ENCODE results near the gene ZBTB32. TPM values are rescaled to one million over a fixed set of nuclear protein-coding genes. Genes with fewer than 3 reads are reported as not detected.

ZBTB32 gene
- total RNA-seq, 4 donors from 2014 or later, result not detected

GRCh38 chr19:35755550-35756376 lies 51.4 kb downstream of the ZBTB32 start:
- DNase-seq, result peak; percentile 90 to 97
- peaks cover 0 to 17% of the 10 kb centered on the region in 2 donors for H3K4me1 ChIP-seq
- H3K27ac ChIP-seq, result peak overlapping the region; percentile 98 to 99
- H3K9me3 ChIP-seq, result no peaks in the 10 kb centered on the region
- H3K27me3 ChIP-seq, result no peaks in the 10 kb centered on the region
- TF ChIP-seq POLR2A (IDR thresholded peaks at IDR 0.05) (peak in 1 of 2 donors; percentile 66), CTCF (IDR thresholded peaks at IDR 0.05) (peak in 1 of 4 experiments; percentile 5)
- intact Hi-C loops (cut with DNase I; ENCODE audit: low total_unique reads), result no loop called here
- H3K4me3 ChIP-seq, result peak overlapping the region; percentile 94 to 96
- no peaks in the 10 kb centered on the region for H3K36me3 ChIP-seq

- Histone ChIP-seq H3K4me1 (peaks cover 0 to 17% of the 10 kb centered on the region in 2 donors), H3K4me3 (peak within 1 kb of the TSS; percentile 94 to 96), H3K9me3 (no peaks in the 10 kb centered on the region), H3K36me3 (no peaks in the 10 kb centered on the region), H3K27ac (peak within 1 kb of the TSS; percentile 98 to 99), H3K27me3 (no peaks in the 10 kb centered on the region)
- intact Hi-C loops (cut with DNase I; ENCODE audit: low total_unique reads), result no loop called here
- TF ChIP-seq CTCF (IDR thresholded peaks at IDR 0.05), result no peak
- peak; percentile 22 to 79 for TF ChIP-seq POLR2A (IDR thresholded peaks at IDR 0.05)
- peak; percentile 82 to 91 for DNase-seq
Observed at GRCh38 chr19:35756377-35757230, 52.2 kb downstream of the ZBTB32 start, which contains the start of gene HSPB6. TSS of gene HSPB6 (minus strand) at chr19:35757029. CDS start at chr19:35757008, 21 bp downstream.

- Histone ChIP-seq H3K4me1 (peaks cover 0 to 17% of the 10 kb centered on the region in 2 donors), H3K9me3 (no peaks in the 10 kb centered on the region), H3K4me3 (peak overlapping the region; percentile 94 to 96), H3K27ac (peak overlapping the region; percentile 98 to 99), H3K36me3 (no peaks in the 10 kb centered on the region), H3K27me3 (no peaks in the 10 kb centered on the region)
- TF ChIP-seq POLR2A (IDR thresholded peaks at IDR 0.05), result peak; percentile 15 to 72
- peak in 2 of 4 experiments; percentile 8 to 16 for TF ChIP-seq CTCF (IDR thresholded peaks at IDR 0.05)
- intact Hi-C loops (cut with DNase I; ENCODE audit: low total_unique reads), result no loop called here
- peak; percentile 97 to 98 for DNase-seq
Observed at GRCh38 chr19:35757231-35757748, 52.9 kb downstream of the ZBTB32 start.

- peak; percentile 99 for DNase-seq
- no peaks in the 10 kb centered on the region for H3K36me3 ChIP-seq
- H3K27me3 ChIP-seq, result no peaks in the 10 kb centered on the region
- H3K27ac ChIP-seq, result peak within 1 kb of the TSS; percentile 98 to 99
- H3K9me3 ChIP-seq, result no peaks in the 10 kb centered on the region
- H3K4me1 ChIP-seq, result peaks cover 0 to 17% of the 10 kb centered on the region in 2 donors
- peak within 1 kb of the TSS; percentile 94 to 96 for H3K4me3 ChIP-seq
- TF ChIP-seq POLR2A (IDR thresholded peaks at IDR 0.05) (peak; percentile 26 to 89), CTCF (IDR thresholded peaks at IDR 0.05) (no peak)
- intact Hi-C loops (cut with DNase I; ENCODE audit: low total_unique reads), result no loop called here
Observed at GRCh38 chr19:35757749-35758608, 53.6 kb downstream of the ZBTB32 start, which contains the start of gene PROSER3. TSS of gene PROSER3 (plus strand) at chr19:35758176. CDS start at chr19:35758216, 40 bp downstream.

Measured in uterus (tissue), 4 donors.